GM12878 (cell line): ENCODE measurements around the gene SRGAP1. TPM values are rescaled to one million over a fixed set of nuclear protein-coding genes. Genes with fewer than 3 reads are reported as not detected.

Source experiments
- ATAC-seq: fragments of 200-7000 bp; cut with Tn5 transposase; 3 replicates; pipeline ENCODE4 v1.9.1; 2020; ENCODE audit warnings: mild to moderate bottlenecking, moderate library complexity
- BruUV-seq: library from RNA; stranded (reverse); fragments of 400-500 nt; replicated peaks from 2 replicates; lab custom pipeline; 2021; lab: Mats Ljungman, UMichigan
- CTCF ChIA-PET: fragments of 300-600 bp; sonication (Branson Sonifier 250); formaldehyde crosslinking; extraction: SDS; loops from one replicate; lab custom pipeline; 2021; ENCODE audit warnings: inconsistent platforms; lab: Yijun Ruan, JAX
- POLR2A ChIA-PET: fragments of 350-600 bp; formaldehyde crosslinking; extraction: SDS; loops from one replicate; lab custom pipeline; 2021; ENCODE audit warnings: inconsistent platforms; lab: Charles Lee
- RAD21 ChIA-PET: fragments of 300-600 bp; sonication (Branson Sonifier 250); formaldehyde crosslinking; loops from one replicate; lab custom pipeline; 2023; ENCODE audit warnings: antibody characterized with exemption; ENCODE audit not compliant: unreplicated experiment; lab: Charles Lee
- SMC1A ChIA-PET: fragments of 300-600 bp; sonication (Branson Sonifier 250); formaldehyde crosslinking; loops from one replicate; lab custom pipeline; 2023; ENCODE audit not compliant: unreplicated experiment, uncharacterized antibody; lab: Charles Lee
- DNase-seq: peaks from one replicate; pipeline ENCODE4 v3.0.0-alpha.2; 2011; ENCODE audit warnings: low read depth, low spot score
- FAIRE-seq: peaks from 3 replicates; lab custom pipeline; 2011; peaks lifted over from hg19 to GRCh38; lab: Jason Lieb, UNC
- H2AFZ ChIP-seq: 2 replicates; pipeline ENCODE4 v1.6.0; 2011; ENCODE audit warnings: low read depth, low read length, control low read depth; ENCODE audit not compliant: control insufficient read depth
- H3K27ac ChIP-seq: 2 replicates; pipeline ENCODE4 v1.5.1; 2011; ENCODE audit warnings: control low read depth; ENCODE audit not compliant: control insufficient read depth, insufficient read depth
- H3K27me3 ChIP-seq, 2 experiments: replicated peaks in 1 of 2; 2 replicates each; pipeline versions ENCODE4 v1.6.0 to v1.6.1; 2011; ENCODE audit warnings: low read length in 1 of 2; ENCODE audit not compliant: control insufficient read depth in 2 of 2, insufficient read depth in 2 of 2
- H3K36me3 ChIP-seq, 2 experiments: 2 replicates each; pipeline ENCODE4 v1.5.1; 2011; ENCODE audit warnings: low read length in 1 of 2; ENCODE audit not compliant: control insufficient read depth in 2 of 2, insufficient read depth in 2 of 2
- H3K4me1 ChIP-seq: 2 replicates; pipeline ENCODE4 v1.6.1; 2011; ENCODE audit warnings: mild to moderate bottlenecking, low read length, moderate library complexity, mixed read lengths; ENCODE audit not compliant: control insufficient read depth, insufficient read depth
- H3K4me2 ChIP-seq: 2 replicates; pipeline ENCODE4 v1.6.0; 2011; ENCODE audit warnings: control low read depth; ENCODE audit not compliant: control insufficient read depth, insufficient read depth
- H3K4me3 ChIP-seq: fragments of 200-600 bp; sonication (generic); 2 replicates; pipeline ENCODE4 v1.5.1; 2016
- H3K79me2 ChIP-seq: 2 replicates; pipeline ENCODE4 v1.6.0; 2011; ENCODE audit warnings: low read length; ENCODE audit not compliant: control insufficient read depth, insufficient read depth
- H3K9ac ChIP-seq: 2 replicates; pipeline ENCODE4 v1.8.0; 2011; ENCODE audit warnings: low read length, control low read depth, mixed read lengths; ENCODE audit not compliant: control insufficient read depth, insufficient read depth
- H3K9me3 ChIP-seq: replicated peaks from 3 replicates; pipeline ENCODE4 v1.5.1; 2011; ENCODE audit warnings: mild to moderate bottlenecking, low read length; ENCODE audit not compliant: control insufficient read depth, insufficient read depth
- H4K20me1 ChIP-seq: 2 replicates; pipeline ENCODE4 v1.6.0; 2011; ENCODE audit not compliant: control insufficient read depth, insufficient read depth
- CREM ChIP-seq: IDR thresholded peaks from 2 replicates; pipeline ENCODE4 v1.6.1; 2014; ENCODE audit warnings: antibody characterized with exemption, low read depth
- FOXK2 ChIP-seq: fragments of 450-650 bp; IDR thresholded peaks from 2 replicates; pipeline ENCODE4 v1.6.1; 2017; ENCODE audit warnings: mild to moderate bottlenecking, moderate library complexity
- MTA3 ChIP-seq: IDR thresholded peaks from 2 replicates; pipeline ENCODE4 v1.6.1; 2012; ENCODE audit warnings: low read length, inconsistent platforms, borderline replicate concordance
- MYC ChIP-seq: IDR thresholded peaks from 2 replicates; pipeline ENCODE4 v1.6.1; 2011; ENCODE audit warnings: mild to moderate bottlenecking, low read length, moderate library complexity, inconsistent platforms; ENCODE audit not compliant: insufficient read depth, insufficient replicate concordance, insufficient read length, severe bottlenecking
- PML ChIP-seq: IDR thresholded peaks from 2 replicates; pipeline ENCODE4 v1.6.1; 2012; ENCODE audit warnings: low read length, inconsistent platforms
- POU2F2 ChIP-seq: IDR thresholded peaks from 3 replicates; pipeline ENCODE4 v1.6.1; 2011; ENCODE audit warnings: low read depth, mild to moderate bottlenecking, low read length, borderline replicate concordance
- REST ChIP-seq: IDR thresholded peaks from 2 replicates; pipeline ENCODE4 v1.6.1; 2012; ENCODE audit warnings: mild to moderate bottlenecking, low read depth, low read length
- SIX5 ChIP-seq: IDR thresholded peaks from 2 replicates; pipeline ENCODE4 v1.6.1; 2011; ENCODE audit warnings: mild to moderate bottlenecking, low read depth, low read length, moderate library complexity; ENCODE audit not compliant: severe bottlenecking
- ZNF217 ChIP-seq: fragments of 450-650 bp; IDR thresholded peaks from 2 replicates; pipeline ENCODE4 v1.6.1; 2017; ENCODE audit warnings: antibody characterized with exemption, mild to moderate bottlenecking
- WGBS: methylation state at CpG from one replicate; pipeline ENCODE4 v1.1.6; 2016; ENCODE audit warnings: low lambda C conversion rate; ENCODE audit not compliant: insufficient replicate concordance, insufficient coverage; ENCODE audit errors: missing lambda C conversion rate; 5-methylcytosine and 5-hydroxymethylcytosine counted together
- in situ Hi-C: fragments of 300-500 bp; cut with MboI; formaldehyde crosslinking; loops from 9 replicates; pipeline ENCODE4 v1.14.3; 2018; ENCODE audit warnings: mixed read lengths
- intact Hi-C: fragments of 100-400 bp; cut with micrococcal nuclease; formaldehyde crosslinking; loops from one replicate; pipeline ENCODE4 v1.14.2; 2022; ENCODE audit not compliant: unreplicated experiment
- polyA plus RNA-seq, 11 experiments: library from polyadenylated mRNA; depleted of rRNA in 4 of 11; unstranded in 6 of 11; stranded (reverse) in 5 of 11; fragments of >200 nt; fragmentation: Nextera tagmentation in 4 of 11; fragmentation: Illumina TruSeq in 1 of 11; extraction: Ambion mirVana in 4 of 11; extraction: Trizol in 1 of 11; gene quantifications; 1 replicate in 1 of 11; 2 replicates in 10 of 11; pipeline versions ENCODE4 v1.2.1 to v1.2.3, GENCODE V29; 2011 to 2016; ENCODE audit warnings: inconsistent platforms in 2 of 11, missing spikeins in 2 of 11, low read depth in 1 of 11
- total RNA-seq, 4 experiments: library from RNA; depleted of rRNA in 3 of 4; stranded (reverse); fragments of >200 nt in 3 of 4; fragmentation: Illumina TruSeq in 1 of 4; extraction: Trizol in 1 of 4; gene quantifications; 2 replicates each; pipeline versions ENCODE4 v1.2.1 to v1.2.3, GENCODE V29; 2013 to 2021

Gene SRGAP1
- total and polyA plus RNA-seq, 10 of the 15 experiments (the other 5 are each of a cell fraction or from before 2014, with no cell fraction given): 0.16 to 0.85 (median 0.46) TPM

- TF ChIP-seq POU2F2 (no peak), MYC (no peak), PML (no peak), REST (no peak), ZNF217 (no peak), CREM (no peak), MTA3 (no peak), SIX5 (no peak)
Measured at GRCh38 chr12:64087761-64088160, 243.3 kb downstream of the SRGAP1 start (continued).

DNA sequence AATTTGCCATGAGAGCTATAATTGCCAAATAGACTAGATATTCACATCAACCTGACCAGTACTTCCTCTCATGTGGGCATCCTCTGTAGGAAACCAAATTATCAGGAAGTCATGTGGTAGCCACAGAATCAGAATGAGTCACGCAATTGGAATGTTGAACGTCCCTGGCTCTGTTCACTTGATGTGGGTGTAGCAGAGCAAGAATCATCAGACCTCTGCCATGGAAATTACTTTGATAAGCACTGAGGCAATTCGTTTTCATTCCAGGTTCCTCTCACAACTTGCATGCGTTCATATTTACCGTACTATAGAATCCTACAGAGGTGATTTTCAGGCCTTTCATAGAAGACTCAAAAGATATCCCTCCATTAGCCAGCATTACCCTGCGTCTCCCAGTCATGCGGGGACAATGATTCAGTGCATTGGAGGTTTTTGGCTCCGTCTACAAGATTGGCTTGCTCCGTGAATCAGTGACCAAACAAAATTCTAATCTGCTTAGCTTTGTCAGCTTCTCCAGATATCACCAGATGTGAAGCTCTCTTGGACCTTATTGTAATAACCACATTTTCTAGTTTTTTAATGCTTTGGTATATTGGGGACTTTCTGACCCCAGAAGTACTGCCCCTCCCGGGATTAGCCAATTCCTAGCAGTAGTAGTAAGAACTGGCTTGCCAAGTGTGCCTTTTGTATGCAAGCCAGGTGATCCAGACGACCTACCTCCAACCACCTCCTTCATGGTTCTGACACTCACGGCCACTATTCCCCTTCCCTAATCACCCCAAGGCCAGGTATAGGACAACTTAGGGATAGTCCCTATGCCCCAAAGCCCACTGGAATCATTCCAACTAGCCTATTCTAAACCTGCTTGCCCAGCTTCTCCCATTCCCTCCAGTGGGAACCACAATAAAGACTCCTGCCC, 244.2 kb downstream of the SRGAP1 start:
- H3K4me3 ChIP-seq: no peak overlapping the region
- no peak overlapping the region for H2AFZ ChIP-seq
- H3K4me2 ChIP-seq: no peak overlapping the region
- intact Hi-C loops: no loop called here
- no peaks in the 10 kb centered on the region for H3K36me3 ChIP-seq
- no peak overlapping the region for H3K27ac ChIP-seq
- H3K9ac ChIP-seq: no peak overlapping the region
- RAD21 ChIA-PET: no interaction called here
- FAIRE-seq (no peak), ATAC-seq (no peak), DNase-seq (no peak)
- H3K27me3 ChIP-seq: no peaks in the 10 kb centered on the region
- BruUV-seq: no TSS peak
- SMC1A ChIA-PET: interaction anchor here (1.2 kb wide), 1 partner anchor 9 kb away, joined by 3 read pairs; no protein-coding TSS in a partner anchor
- no peaks in the 10 kb centered on the region for H3K9me3 ChIP-seq
- H3K79me2 ChIP-seq: no peaks in the 10 kb centered on the region
- POLR2A ChIA-PET: interaction anchor here (0.9 kb wide), 1 partner anchor 28 kb away, joined by 3 read pairs; no protein-coding TSS in a partner anchor
- CTCF ChIA-PET: no interaction called here
- 49% methylated on average over 12 of the region's 12 CpGs for WGBS
- in situ Hi-C loops: no loop called here
- TF ChIP-seq FOXK2: no peak
- H3K4me1 ChIP-seq: no peaks in the 10 kb centered on the region
- H4K20me1 ChIP-seq: no peaks in the 10 kb centered on the region
